Lung (tissue), 12 donors: ENCODE data around the gene ROBO1. TPM values are rescaled to one million over a fixed set of nuclear protein-coding genes. Genes with fewer than 3 reads are reported as not detected.

ENCODE experiments used
- ATAC-seq: fragments of 200-7000 bp; cut with Tn5 transposase; one replicate; pipeline ENCODE4 v1.9.1; 2020; ENCODE audit warnings: moderate number of reproducible peaks; ENCODE audit not compliant: insufficient read depth, low FRiP score
- DNase-seq, 3 donors: peaks; one replicate each; pipeline ENCODE4 v3.0.0-alpha.2; 2013 to 2017
- H3K27ac ChIP-seq, 2 donors: one replicate each; pipeline ENCODE4 v1.5.1; 2013; ENCODE audit warnings: mild to moderate bottlenecking in 2 of 2, moderate library complexity in 2 of 2, control low read depth in 1 of 2, inconsistent platforms in 1 of 2, low read depth in 1 of 2, low read length in 1 of 2
- H3K27me3 ChIP-seq, 3 donors: one replicate each; pipeline ENCODE4 v1.5.1; 2013; ENCODE audit warnings: low read length in 2 of 3; ENCODE audit not compliant: control insufficient read depth in 3 of 3, insufficient read depth in 3 of 3
- H3K36me3 ChIP-seq, 4 donors: one replicate each; pipeline ENCODE4 v1.5.1; 2013; ENCODE audit warnings: low read length in 4 of 4, mild to moderate bottlenecking in 1 of 4, moderate library complexity in 1 of 4; ENCODE audit not compliant: control insufficient read depth in 4 of 4, insufficient read depth in 4 of 4
- H3K4me1 ChIP-seq, 5 donors: one replicate each; pipeline ENCODE4 v1.5.1; 2013; ENCODE audit warnings: low read length in 5 of 5, mild to moderate bottlenecking in 2 of 5, moderate library complexity in 1 of 5; ENCODE audit not compliant: control insufficient read depth in 5 of 5, insufficient read depth in 5 of 5
- H3K4me3 ChIP-seq: one replicate; pipeline ENCODE4 v1.5.1; 2013; ENCODE audit warnings: mild to moderate bottlenecking, control low read depth, moderate library complexity
- H3K9ac ChIP-seq, 2 donors: one replicate each; pipeline ENCODE4 v1.5.1; 2013; ENCODE audit warnings: low read length in 2 of 2, control low read depth in 1 of 2; ENCODE audit not compliant: insufficient read depth in 1 of 2
- H3K9me3 ChIP-seq, 4 donors: one replicate each; pipeline ENCODE4 v1.5.1; 2013; ENCODE audit warnings: low read length in 3 of 4, mild to moderate bottlenecking in 1 of 4, moderate library complexity in 1 of 4; ENCODE audit not compliant: control insufficient read depth in 4 of 4, insufficient read depth in 3 of 4
- WGBS, 2 donors: extraction: QIAGEN DNeasy Blood & Tissue Kit; methylation state at CpG; one replicate each; pipeline ENCODE4 v1.1.7; 2013; 5-methylcytosine and 5-hydroxymethylcytosine counted together
- polyA plus RNA-seq, 2 donors: library from polyadenylated mRNA; stranded (reverse); fragments of 200-250 nt; gene quantifications; one replicate each; pipeline ENCODE4 v1.2.1, GENCODE V29; 2013
- total RNA-seq, 2 donors: library from RNA; depleted of rRNA in 1 of 2; stranded (reverse); fragments of >200 nt in 1 of 2; gene quantifications; one replicate each; pipeline ENCODE4 v1.2.1, GENCODE V29; 2014 to 2021
- TF ChIP-seq, protein P1 (sequence below): IDR thresholded peaks from 2 replicates; pipeline ENCODE4 v1.5.1; 2012; ENCODE audit warnings: mild to moderate bottlenecking; ENCODE audit errors: control extremely low read depth, extremely low read depth
- donor health status: control.
- donor health status: control.
- donor health status: Bipolar disorder and iron deficiency.
- donor health status: healthy.
- donor health status: DM: yes; HTN: yes; CAD: no.

The ROBO1 gene
- total and polyA plus RNA-seq, 4 donors: 2.6 to 72.6 (median 15.7) TPM

DNA sequence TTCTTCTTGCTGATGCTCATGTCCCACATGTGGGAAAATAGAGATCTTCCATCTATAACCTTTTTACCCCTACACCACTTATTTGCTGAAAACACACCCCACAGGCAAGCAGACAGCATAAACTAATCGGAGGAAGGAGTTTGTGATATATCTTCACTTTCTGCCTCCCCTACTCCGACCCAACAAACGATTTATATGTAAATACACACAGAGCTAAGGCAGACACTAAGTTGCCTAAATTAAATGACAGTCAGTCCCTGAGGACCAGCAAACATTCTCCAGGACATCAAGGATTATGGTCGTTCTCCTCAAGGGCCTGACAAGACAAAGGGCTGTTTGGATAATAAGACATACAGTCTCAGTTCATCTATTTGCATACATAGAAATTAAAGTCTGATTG is 552.5 kb downstream of the ROBO1 start:
- 57 to 63% methylated on average over 4 of the region's 4 CpGs for WGBS, 2 donors
- no peak for ATAC-seq

DNA sequence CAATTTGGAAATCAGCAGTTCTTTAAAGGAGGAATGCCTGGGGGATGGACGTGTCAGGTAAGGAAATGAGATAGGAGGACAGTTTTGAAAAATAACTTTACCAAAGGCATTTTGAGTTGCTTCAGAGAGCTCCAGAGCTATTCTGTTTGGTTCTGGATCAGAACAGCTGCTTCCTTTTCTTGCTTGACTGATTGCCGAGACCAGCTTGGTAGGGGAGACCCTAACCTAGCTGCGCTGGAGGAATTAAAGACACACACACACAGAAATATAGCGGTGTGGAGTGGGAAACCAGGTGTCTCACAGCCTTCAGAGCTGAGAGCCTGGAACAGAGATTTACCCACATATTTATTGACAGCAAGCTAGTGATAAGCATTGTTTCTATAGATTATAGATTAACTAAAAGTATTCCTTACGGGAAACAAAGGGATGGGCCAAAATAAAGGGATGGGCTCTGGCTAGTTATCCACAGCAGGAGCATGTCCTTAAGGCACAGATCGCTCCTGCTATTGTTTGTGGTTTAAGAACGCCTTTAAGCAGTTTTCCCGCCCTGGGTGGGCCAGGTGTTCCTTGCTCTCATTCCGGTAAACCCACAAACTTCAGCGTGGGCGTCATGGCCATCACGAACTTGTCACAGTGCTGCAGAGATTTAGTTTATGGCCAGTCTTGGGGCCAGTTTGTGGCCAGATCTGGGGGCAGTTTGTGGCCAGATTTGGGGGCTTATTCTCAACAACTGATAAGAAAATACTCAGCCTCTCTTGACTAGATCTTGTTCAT is 556.0 kb downstream of the ROBO1 start:
- ATAC-seq (no peak), DNase-seq (no peak)
- Histone ChIP-seq H3K4me3 (no peak overlapping the region), H3K9me3 (no peaks in the 10 kb centered on the region), H3K4me1 (no peaks in the 10 kb centered on the region), H3K9ac (no peak overlapping the region), H3K27ac (no peak overlapping the region), H3K36me3 (no peaks in the 10 kb centered on the region), H3K27me3 (no peaks in the 10 kb centered on the region)
- TF ChIP-seq, protein P1, sequence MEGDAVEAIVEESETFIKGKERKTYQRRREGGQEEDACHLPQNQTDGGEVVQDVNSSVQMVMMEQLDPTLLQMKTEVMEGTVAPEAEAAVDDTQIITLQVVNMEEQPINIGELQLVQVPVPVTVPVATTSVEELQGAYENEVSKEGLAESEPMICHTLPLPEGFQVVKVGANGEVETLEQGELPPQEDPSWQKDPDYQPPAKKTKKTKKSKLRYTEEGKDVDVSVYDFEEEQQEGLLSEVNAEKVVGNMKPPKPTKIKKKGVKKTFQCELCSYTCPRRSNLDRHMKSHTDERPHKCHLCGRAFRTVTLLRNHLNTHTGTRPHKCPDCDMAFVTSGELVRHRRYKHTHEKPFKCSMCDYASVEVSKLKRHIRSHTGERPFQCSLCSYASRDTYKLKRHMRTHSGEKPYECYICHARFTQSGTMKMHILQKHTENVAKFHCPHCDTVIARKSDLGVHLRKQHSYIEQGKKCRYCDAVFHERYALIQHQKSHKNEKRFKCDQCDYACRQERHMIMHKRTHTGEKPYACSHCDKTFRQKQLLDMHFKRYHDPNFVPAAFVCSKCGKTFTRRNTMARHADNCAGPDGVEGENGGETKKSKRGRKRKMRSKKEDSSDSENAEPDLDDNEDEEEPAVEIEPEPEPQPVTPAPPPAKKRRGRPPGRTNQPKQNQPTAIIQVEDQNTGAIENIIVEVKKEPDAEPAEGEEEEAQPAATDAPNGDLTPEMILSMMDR: no peak
- whole genome bisulfite sequencing, 2 donors: 76 to 78% methylated on average over 12 of the region's 12 CpGs

More for the DNA sequence above, 552.5 kb downstream of the ROBO1 start:
- no peak overlapping the region for H3K4me3 ChIP-seq
- H3K27me3 ChIP-seq: no peaks in the 10 kb centered on the region
- TF ChIP-seq, protein P1: no peak
- no peaks in the 10 kb centered on the region for H3K9me3 ChIP-seq
- H3K9ac ChIP-seq: no peak overlapping the region
- H3K36me3 ChIP-seq: no peaks in the 10 kb centered on the region
- no peak overlapping the region for H3K27ac ChIP-seq
- no peaks in the 10 kb centered on the region for H3K4me1 ChIP-seq
- DNase-seq: no peak

DNA sequence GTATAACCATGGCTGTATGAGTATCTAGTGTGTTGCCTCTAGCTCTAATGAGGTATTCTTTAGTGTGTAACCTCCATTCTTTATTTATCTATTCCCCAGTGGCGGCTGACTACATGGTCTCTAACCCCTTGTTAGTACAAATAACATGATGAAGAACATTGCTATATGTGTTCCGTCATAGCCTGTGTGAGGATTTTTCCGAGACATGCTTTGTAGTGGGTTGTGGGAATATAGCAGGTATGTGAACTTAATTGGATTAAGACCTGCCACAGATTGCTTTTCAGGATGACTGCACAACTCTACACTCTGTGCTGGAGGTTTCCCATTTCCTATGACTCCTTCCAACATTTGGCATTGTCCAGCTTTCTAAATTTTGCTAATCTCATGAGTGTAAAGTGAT is 563.4 kb downstream of the ROBO1 start:
- H3K9me3 ChIP-seq: no peaks in the 10 kb centered on the region
- H3K36me3 ChIP-seq: no peaks in the 10 kb centered on the region
- WGBS, 2 donors: 92 to 94% methylated on average over 3 of the region's 3 CpGs
- ATAC-seq: no peak
- H3K9ac ChIP-seq: no peak overlapping the region
- no peak overlapping the region for H3K27ac ChIP-seq
- no peaks in the 10 kb centered on the region for H3K4me1 ChIP-seq
- no peaks in the 10 kb centered on the region for H3K27me3 ChIP-seq
- no peak overlapping the region for H3K4me3 ChIP-seq
- TF ChIP-seq, protein P1: no peak
- DNase-seq: no peak

DNA sequence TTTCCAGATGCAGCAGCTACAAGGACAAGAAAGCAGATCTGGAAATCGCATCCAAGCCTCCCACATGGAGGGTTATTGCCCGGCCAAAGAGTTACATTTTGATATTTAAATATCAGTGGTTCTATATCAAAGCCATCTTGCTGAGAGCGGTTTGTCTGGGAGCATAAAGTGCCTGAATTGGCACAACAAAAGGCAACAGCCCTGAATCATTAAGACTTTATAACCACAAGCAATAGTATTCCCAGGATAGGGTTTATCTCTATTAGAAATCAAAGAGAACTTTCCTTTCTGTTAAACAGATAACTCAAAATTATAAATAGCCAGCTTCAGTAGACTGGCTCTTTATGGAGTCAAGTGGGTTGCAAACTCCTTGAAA is 564.7 kb downstream of the ROBO1 start:
- Histone ChIP-seq H3K9ac (no peak overlapping the region), H3K36me3 (no peaks in the 10 kb centered on the region), H3K27me3 (no peaks in the 10 kb centered on the region), H3K9me3 (no peaks in the 10 kb centered on the region), H3K4me3 (no peak overlapping the region), H3K4me1 (no peaks in the 10 kb centered on the region), H3K27ac (no peak overlapping the region)
- TF ChIP-seq, protein P1: no peak
- ATAC-seq (no peak), DNase-seq (no peak)
- WGBS, 2 donors: 44 to 46% methylated on average over 3 of the region's 3 CpGs
